Measurements from ENCODE around the gene HTT.

DNA sequence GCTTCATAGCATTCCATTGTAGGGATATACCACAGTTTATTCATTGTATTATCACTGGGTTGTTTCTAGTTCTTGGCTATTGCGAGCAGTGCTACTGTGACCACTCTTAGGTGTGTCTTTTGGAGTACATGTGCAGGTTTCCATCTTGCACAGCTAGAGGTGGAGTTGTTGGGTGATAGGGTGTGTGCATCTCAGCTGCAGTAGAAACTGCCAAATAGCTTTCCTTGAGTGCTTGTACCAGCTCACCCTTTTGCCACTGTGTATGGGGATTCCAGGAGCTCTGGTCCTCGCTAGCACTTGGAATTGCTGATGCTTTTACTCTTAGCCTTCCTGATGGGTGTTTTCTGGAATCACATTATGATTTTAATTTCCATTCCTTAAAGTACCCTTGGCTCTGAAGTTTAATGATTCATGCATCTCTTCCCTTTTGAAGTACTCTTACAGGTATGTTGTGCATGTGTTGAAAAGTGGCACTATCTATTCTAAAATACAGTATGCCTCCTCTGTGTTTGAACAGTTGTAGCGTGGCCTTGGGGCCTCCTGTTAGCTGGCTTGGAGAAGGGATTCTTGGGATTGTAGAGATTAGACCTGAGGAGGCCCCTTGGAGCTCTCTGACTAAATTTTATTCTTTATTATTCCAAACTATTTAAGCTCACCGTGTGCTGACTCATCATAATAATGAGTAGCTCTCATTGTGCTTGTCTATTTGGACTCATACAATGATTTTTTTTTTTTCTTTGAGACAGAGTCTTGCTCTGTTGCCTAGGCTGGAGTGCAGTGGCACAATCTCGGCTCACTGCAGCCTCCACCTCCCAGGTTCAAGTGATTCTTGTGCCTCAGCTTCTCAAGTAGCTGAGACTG is 38.4 kb downstream of the HTT start:
- TF ChIP-seq, protein P1, sequence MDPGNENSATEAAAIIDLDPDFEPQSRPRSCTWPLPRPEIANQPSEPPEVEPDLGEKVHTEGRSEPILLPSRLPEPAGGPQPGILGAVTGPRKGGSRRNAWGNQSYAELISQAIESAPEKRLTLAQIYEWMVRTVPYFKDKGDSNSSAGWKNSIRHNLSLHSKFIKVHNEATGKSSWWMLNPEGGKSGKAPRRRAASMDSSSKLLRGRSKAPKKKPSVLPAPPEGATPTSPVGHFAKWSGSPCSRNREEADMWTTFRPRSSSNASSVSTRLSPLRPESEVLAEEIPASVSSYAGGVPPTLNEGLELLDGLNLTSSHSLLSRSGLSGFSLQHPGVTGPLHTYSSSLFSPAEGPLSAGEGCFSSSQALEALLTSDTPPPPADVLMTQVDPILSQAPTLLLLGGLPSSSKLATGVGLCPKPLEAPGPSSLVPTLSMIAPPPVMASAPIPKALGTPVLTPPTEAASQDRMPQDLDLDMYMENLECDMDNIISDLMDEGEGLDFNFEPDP (CRISPR knock-in tag; IDR thresholded peaks at IDR 0.05) = no peak
- TF ChIP-seq, protein P2, sequence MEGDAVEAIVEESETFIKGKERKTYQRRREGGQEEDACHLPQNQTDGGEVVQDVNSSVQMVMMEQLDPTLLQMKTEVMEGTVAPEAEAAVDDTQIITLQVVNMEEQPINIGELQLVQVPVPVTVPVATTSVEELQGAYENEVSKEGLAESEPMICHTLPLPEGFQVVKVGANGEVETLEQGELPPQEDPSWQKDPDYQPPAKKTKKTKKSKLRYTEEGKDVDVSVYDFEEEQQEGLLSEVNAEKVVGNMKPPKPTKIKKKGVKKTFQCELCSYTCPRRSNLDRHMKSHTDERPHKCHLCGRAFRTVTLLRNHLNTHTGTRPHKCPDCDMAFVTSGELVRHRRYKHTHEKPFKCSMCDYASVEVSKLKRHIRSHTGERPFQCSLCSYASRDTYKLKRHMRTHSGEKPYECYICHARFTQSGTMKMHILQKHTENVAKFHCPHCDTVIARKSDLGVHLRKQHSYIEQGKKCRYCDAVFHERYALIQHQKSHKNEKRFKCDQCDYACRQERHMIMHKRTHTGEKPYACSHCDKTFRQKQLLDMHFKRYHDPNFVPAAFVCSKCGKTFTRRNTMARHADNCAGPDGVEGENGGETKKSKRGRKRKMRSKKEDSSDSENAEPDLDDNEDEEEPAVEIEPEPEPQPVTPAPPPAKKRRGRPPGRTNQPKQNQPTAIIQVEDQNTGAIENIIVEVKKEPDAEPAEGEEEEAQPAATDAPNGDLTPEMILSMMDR (IDR thresholded peaks at IDR 0.05 in 2 of 3, conservative IDR thresholded peaks at IDR 0.05 in 1 of 3; ENCODE audit: insufficient read depth in 2 of 3, low read depth in 1 of 3, low read length in 3 of 3) = no peak
- TF ChIP-seq ETV6 (IDR thresholded peaks at IDR 0.05; ENCODE audit: borderline replicate concordance in 1 of 2, low read depth in 2 of 2, low read length in 1 of 2) = no peak
- no peak for TF ChIP-seq ETV6 (CRISPR knock-in tag; IDR thresholded peaks at IDR 0.05; ENCODE audit: borderline replicate concordance)
- TF ChIP-seq HNRNPL (IDR thresholded peaks at IDR 0.05; ENCODE audit: low read depth, low read length) = no peak
- no peak for TF ChIP-seq SMARCA5 (IDR thresholded peaks at IDR 0.05)
- no peak for TF ChIP-seq JUNB (CRISPR knock-in tag; conservative IDR thresholded peaks at IDR 0.05)
- TF ChIP-seq, protein P3, sequence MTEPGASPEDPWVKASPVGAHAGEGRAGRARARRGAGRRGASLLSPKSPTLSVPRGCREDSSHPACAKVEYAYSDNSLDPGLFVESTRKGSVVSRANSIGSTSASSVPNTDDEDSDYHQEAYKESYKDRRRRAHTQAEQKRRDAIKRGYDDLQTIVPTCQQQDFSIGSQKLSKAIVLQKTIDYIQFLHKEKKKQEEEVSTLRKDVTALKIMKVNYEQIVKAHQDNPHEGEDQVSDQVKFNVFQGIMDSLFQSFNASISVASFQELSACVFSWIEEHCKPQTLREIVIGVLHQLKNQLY (CRISPR knock-in tag; conservative IDR thresholded peaks at IDR 0.05) = no peak
- TF ChIP-seq GTF2F1 (IDR thresholded peaks at IDR 0.05; ENCODE audit: low read depth, low read length) = no peak
- no peak for TF ChIP-seq CBX8 (IDR thresholded peaks at IDR 0.05; ENCODE audit: borderline replicate concordance, extremely low read depth, low read depth, low read length, poor library complexity, severe bottlenecking)
- no peak for TF ChIP-seq ASH1L (IDR thresholded peaks at IDR 0.05; ENCODE audit: borderline replicate concordance, low read depth, partially characterized antibody)
- TF ChIP-seq ESRRA (IDR thresholded peaks at IDR 0.05; ENCODE audit: borderline replicate concordance, low read depth) = no peak
- TF ChIP-seq, protein P4, sequence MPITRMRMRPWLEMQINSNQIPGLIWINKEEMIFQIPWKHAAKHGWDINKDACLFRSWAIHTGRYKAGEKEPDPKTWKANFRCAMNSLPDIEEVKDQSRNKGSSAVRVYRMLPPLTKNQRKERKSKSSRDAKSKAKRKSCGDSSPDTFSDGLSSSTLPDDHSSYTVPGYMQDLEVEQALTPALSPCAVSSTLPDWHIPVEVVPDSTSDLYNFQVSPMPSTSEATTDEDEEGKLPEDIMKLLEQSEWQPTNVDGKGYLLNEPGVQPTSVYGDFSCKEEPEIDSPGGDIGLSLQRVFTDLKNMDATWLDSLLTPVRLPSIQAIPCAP (CRISPR knock-in tag; IDR thresholded peaks at IDR 0.05; ENCODE audit: borderline replicate concordance) = no peak
